ENCODE measurements around the gene MAN1C1. TPM values are rescaled to one million over a fixed set of nuclear protein-coding genes. Genes with fewer than 3 reads are reported as not detected.

The MAN1C1 gene
- total and polyA plus RNA-seq, 9 of the 15 experiments (the other 6 are each of a cell fraction or from before 2014, with no cell fraction given), result 0.04 to 0.44 (median 0.10) TPM; not detected in 3

DNA sequence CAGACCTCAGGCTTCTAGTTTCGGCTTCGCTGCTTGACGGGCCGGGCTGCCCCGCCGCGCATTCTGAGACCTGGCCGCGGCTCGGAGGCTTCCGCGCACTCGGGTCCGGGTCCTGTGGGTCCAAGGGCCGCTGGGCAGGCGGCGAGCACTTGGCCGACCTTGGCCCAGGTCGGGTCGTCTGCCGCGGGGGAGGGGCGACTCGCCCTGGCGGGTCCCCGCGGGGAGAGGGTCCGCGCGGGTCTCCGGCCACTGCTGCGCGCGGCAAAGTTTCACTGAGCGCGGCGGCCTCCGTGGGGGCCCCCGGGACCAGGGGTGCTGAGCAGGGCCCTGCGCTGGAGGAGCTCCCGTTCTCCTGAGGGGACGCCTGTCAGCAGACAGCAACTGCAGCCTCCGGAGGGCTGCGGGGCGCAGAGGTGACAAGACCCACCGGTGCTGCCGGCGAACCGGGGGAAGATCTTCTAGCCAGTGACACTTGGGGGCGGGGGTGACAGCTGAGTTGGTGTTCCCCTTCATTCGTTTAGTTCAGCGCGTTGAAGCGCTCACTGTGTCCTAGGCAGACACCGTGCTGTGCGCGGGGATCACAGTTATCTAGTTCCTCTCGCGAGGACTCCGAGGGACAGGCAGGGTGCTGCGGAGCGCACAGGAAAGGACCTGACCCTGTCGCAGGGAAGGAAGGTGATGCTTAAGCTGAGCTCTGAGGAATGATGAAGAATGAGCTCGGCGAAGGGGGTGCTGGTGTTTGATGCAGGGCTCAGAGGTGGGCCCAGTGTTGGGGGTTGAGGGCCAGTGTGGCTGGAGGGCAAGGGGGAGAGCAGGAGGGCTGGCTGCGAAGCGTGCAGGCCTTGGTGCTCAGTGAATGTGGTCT lies 203.9 kb downstream of the MAN1C1 start (continued):
- TF ChIP-seq, protein P1, sequence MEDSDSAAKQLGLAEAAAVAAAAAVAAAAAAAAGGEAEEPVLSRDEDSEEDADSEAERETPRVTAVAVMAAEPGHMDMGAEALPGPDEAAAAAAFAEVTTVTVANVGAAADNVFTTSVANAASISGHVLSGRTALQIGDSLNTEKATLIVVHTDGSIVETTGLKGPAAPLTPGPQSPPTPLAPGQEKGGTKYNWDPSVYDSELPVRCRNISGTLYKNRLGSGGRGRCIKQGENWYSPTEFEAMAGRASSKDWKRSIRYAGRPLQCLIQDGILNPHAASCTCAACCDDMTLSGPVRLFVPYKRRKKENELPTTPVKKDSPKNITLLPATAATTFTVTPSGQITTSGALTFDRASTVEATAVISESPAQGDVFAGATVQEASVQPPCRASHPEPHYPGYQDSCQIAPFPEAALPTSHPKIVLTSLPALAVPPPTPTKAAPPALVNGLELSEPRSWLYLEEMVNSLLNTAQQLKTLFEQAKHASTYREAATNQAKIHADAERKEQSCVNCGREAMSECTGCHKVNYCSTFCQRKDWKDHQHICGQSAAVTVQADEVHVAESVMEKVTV (CRISPR knock-in tag; IDR thresholded peaks at IDR 0.05), result no peak
- TF ChIP-seq, protein P2, sequence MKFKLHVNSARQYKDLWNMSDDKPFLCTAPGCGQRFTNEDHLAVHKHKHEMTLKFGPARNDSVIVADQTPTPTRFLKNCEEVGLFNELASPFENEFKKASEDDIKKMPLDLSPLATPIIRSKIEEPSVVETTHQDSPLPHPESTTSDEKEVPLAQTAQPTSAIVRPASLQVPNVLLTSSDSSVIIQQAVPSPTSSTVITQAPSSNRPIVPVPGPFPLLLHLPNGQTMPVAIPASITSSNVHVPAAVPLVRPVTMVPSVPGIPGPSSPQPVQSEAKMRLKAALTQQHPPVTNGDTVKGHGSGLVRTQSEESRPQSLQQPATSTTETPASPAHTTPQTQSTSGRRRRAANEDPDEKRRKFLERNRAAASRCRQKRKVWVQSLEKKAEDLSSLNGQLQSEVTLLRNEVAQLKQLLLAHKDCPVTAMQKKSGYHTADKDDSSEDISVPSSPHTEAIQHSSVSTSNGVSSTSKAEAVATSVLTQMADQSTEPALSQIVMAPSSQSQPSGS (CRISPR knock-in tag; IDR thresholded peaks at IDR 0.05), result no peak
- TF ChIP-seq HEY1 (CRISPR knock-in tag; IDR thresholded peaks at IDR 0.05; ENCODE audit: borderline replicate concordance) (no peak), RBM15 (IDR thresholded peaks at IDR 0.05; ENCODE audit: insufficient read depth, low read length) (no peak), ZKSCAN8 (CRISPR knock-in tag; IDR thresholded peaks at IDR 0.05) (no peak), BCL6 (CRISPR knock-in tag; IDR thresholded peaks at IDR 0.05) (no peak), TCF7 (IDR thresholded peaks at IDR 0.05; ENCODE audit: borderline replicate concordance) (no peak), NR1H2 (CRISPR knock-in tag; IDR thresholded peaks at IDR 0.05) (peak; percentile 70; the same call in 1 of the 2 replicates), TOE1 (IDR thresholded peaks at IDR 0.05; ENCODE audit: borderline replicate concordance) (no peak; the same call in 1 of the 2 replicates), TOE1 (CRISPR knock-in tag; IDR thresholded peaks at IDR 0.05; ENCODE audit: borderline replicate concordance, low read depth) (no peak; the same call in 1 of the 2 replicates), SRF (CRISPR knock-in tag; IDR thresholded peaks at IDR 0.05) (no peak; a peak in 1 of 4 replicates), HLTF (IDR thresholded peaks at IDR 0.05) (no peak), FOXM1 (IDR thresholded peaks at IDR 0.05; ENCODE audit: low read depth) (no peak), FOXM1 (CRISPR knock-in tag; IDR thresholded peaks at IDR 0.05; ENCODE audit: low read depth) (no peak; the same call in 1 of the 2 replicates), ZNF3 (CRISPR knock-in tag; IDR thresholded peaks at IDR 0.05) (no peak), EHMT2 (IDR thresholded peaks at IDR 0.05) (0 out of 2 replicates have a peak, but pooled peaks have one; percentile 28), ZNF780A (CRISPR knock-in tag; IDR thresholded peaks at IDR 0.05) (no peak)
- TF ChIP-seq, protein P3, sequence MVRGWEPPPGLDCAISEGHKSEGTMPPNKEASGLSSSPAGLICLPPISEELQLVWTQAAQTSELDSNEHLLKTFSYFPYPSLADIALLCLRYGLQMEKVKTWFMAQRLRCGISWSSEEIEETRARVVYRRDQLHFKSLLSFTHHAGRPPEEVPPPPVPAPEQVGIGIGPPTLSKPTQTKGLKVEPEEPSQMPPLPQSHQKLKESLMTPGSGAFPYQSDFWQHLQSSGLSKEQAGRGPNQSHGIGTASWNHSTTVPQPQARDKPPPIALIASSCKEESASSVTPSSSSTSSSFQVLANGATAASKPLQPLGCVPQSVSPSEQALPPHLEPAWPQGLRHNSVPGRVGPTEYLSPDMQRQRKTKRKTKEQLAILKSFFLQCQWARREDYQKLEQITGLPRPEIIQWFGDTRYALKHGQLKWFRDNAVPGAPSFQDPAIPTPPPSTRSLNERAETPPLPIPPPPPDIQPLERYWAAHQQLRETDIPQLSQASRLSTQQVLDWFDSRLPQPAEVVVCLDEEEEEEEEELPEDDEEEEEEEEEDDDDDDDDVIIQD (CRISPR knock-in tag; IDR thresholded peaks at IDR 0.05), result no peak
- TF ChIP-seq, protein P4, sequence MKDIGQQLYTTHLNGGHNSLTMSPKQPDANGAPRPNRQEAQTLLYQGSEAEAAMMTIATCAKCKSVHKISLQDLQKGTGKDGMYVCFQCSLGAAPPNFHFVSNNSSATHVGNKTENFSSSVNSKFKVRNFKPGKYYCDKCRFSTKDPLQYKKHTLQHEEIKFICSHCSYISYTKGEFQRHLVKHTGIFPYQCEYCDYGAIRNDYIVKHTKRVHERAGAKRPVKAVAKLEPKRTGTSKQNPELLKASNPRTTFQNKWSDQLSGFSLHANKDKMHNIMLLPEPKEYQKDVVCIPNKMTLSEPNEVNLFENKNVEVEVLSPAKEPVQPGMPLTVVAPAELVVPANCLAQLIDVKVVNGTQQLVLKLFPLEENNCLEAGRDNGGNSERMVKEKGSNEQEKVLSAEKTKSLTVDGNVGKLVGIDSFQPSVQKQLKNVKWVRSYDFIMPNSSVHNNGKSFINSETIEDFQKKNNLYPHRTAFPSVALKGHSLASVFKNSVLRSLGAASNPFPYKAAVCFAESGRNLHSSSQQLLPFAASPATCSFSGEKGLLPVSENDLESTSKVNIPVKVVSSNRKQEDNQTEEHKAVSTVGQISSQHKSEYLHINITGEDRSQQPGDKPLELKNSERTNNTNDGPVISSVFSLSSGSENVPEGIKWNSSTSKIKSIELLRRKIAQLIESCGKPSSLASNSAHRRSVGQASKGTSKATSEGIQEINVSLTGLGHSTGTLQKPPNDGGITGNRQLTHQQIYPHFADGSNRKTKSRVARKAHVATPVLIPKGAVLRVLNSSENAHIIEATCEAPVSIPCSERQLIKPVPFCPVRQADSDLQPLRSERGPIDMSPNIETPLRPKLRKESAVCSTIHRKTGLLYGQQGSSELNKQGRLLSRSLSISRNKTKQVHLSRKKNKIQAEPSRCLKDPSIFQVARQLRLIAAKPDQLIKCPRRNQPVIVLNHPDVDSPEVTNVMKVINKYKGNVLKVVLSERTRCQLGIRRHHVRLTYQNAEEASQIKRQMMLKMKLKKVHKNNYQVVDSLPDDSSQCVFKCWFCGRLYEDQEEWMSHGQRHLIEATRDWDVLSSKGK (CRISPR knock-in tag; IDR thresholded peaks at IDR 0.05), result no peak
- TF ChIP-seq, protein P5, sequence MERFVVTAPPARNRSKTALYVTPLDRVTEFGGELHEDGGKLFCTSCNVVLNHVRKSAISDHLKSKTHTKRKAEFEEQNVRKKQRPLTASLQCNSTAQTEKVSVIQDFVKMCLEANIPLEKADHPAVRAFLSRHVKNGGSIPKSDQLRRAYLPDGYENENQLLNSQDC (CRISPR knock-in tag; IDR thresholded peaks at IDR 0.05), result no peak
